ENCODE measurements around the gene WASHC4. TPM values are rescaled to one million over a fixed set of nuclear protein-coding genes. Genes with fewer than 3 reads are reported as not detected.

WASHC4 gene
- total and polyA plus RNA-seq, 2 donors (not counting 3 experiments of a cell fraction or from before 2014, with no cell fraction given), result 30.4 to 123 TPM

DNA sequence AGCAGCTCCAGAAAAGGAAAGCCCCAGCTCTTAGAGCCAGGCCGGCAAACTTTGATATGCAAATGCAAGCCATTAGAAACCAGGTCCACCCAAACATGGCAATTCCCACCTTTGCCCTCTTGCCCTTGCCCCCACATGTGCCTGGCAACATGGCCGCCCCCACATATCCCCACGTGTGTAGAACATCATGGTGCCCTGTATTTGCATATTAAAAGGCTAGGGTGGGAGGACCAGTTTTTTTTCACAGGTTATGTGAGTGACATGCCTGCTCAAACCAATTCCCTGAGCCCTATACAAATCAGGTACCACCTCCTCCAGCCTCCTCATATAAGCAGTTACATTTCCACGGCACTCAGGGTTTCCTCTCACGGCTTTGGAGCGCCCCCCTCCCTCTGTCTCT, 17.2 kb upstream of the WASHC4 start:
- Histone ChIP-seq H3K79me2 (ENCODE audit: control insufficient read depth, insufficient read depth, low read length) (no peaks in the 10 kb centered on the region), H3K4me3 (replicated peaks in 1 of 3; ENCODE audit: insufficient read depth in 1 of 3, low read depth in 1 of 3, low read length in 3 of 3) (no peak overlapping the region), H3K9ac (replicated peaks; ENCODE audit: extremely low read depth, insufficient read depth, low read length) (no peak overlapping the region), H2AFZ (ENCODE audit: low read depth, low read length) (no peak overlapping the region), H3K4me1 (ENCODE audit: control insufficient read depth, extremely low read depth, insufficient read depth, low read length) (no peaks in the 10 kb centered on the region), H3K9me3 (replicated peaks; ENCODE audit: control insufficient read depth, insufficient read depth, low read length) (no peaks in the 10 kb centered on the region), H3K27me3 (ENCODE audit: control insufficient read depth in 2 of 2, insufficient read depth in 2 of 2, low read length in 2 of 2) (peaks cover 26% of the 10 kb centered on the region in 2 experiments), H3K4me2 (ENCODE audit: insufficient read depth, low read length) (no peak overlapping the region), H4K20me1 (replicated peaks; ENCODE audit: control insufficient read depth, extremely low read depth, insufficient read depth, low read length) (no peaks in the 10 kb centered on the region), H3K36me3 (ENCODE audit: control insufficient read depth in 2 of 2, extremely low read depth in 1 of 2, insufficient read depth in 2 of 2, low read length in 2 of 2) (no peaks in the 10 kb centered on the region), H3K27ac (ENCODE audit: insufficient read depth, low read depth, low read length) (no peak overlapping the region), H3K9me1 (replicated peaks; ENCODE audit: control insufficient read depth, extremely low read depth, insufficient read depth, low read length) (no peaks in the 10 kb centered on the region)
- FAIRE-seq (no peak), DNase-seq (ENCODE audit: low read depth, low spot score) (no peak)
- intact Hi-C loops (cut with micrococcal nuclease) (no loop called here), dilution Hi-C loops (cut with MboI; ENCODE audit: extremely low pct_ligation_motif_present, low sequenced_read_pairs) (no loop called here)
- ChIA-PET CTCF (no interaction called here), POLR2A (no interaction called here)
- no TSS peak for BruUV-seq (replicated peaks)
- TF ChIP-seq FOS (IDR thresholded peaks at IDR 0.05; ENCODE audit: borderline replicate concordance, insufficient read depth, low read length), result no peak
- TF ChIP-seq POLR2A (IDR thresholded peaks at IDR 0.05; ENCODE audit: low read depth, low read length), result no peak
- no peak for TF ChIP-seq POLR2AphosphoS5 (IDR thresholded peaks at IDR 0.05; ENCODE audit: insufficient read depth, low read depth, low read length)
- TF ChIP-seq JUN (IDR thresholded peaks at IDR 0.05; ENCODE audit: borderline replicate concordance, insufficient read depth, insufficient read length, low read depth), result no peak
- TF ChIP-seq, protein P1, sequence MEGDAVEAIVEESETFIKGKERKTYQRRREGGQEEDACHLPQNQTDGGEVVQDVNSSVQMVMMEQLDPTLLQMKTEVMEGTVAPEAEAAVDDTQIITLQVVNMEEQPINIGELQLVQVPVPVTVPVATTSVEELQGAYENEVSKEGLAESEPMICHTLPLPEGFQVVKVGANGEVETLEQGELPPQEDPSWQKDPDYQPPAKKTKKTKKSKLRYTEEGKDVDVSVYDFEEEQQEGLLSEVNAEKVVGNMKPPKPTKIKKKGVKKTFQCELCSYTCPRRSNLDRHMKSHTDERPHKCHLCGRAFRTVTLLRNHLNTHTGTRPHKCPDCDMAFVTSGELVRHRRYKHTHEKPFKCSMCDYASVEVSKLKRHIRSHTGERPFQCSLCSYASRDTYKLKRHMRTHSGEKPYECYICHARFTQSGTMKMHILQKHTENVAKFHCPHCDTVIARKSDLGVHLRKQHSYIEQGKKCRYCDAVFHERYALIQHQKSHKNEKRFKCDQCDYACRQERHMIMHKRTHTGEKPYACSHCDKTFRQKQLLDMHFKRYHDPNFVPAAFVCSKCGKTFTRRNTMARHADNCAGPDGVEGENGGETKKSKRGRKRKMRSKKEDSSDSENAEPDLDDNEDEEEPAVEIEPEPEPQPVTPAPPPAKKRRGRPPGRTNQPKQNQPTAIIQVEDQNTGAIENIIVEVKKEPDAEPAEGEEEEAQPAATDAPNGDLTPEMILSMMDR (IDR thresholded peaks at IDR 0.05; ENCODE audit: extremely low read depth in 1 of 2, insufficient read depth in 1 of 2, low read depth in 1 of 2, low read length in 2 of 2), result no peak
- TF ChIP-seq EZH2 (IDR thresholded peaks at IDR 0.05; ENCODE audit: borderline replicate concordance, low read depth, low read length, severe bottlenecking), result no peak
- TF ChIP-seq, protein P2, sequence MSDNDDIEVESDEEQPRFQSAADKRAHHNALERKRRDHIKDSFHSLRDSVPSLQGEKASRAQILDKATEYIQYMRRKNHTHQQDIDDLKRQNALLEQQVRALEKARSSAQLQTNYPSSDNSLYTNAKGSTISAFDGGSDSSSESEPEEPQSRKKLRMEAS (IDR thresholded peaks at IDR 0.05; ENCODE audit: insufficient read depth, insufficient read length), result no peak
- TF ChIP-seq GATA2 (IDR thresholded peaks at IDR 0.05; ENCODE audit: insufficient read depth, insufficient read length, low read depth, low read length), result no peak
- no peak for TF ChIP-seq MYC (IDR thresholded peaks at IDR 0.05; ENCODE audit: low read depth, low read length)
